ENCODE results near the gene PEMT. TPM values are rescaled to one million over a fixed set of nuclear protein-coding genes. Genes with fewer than 3 reads are reported as not detected.

PEMT gene
- total and polyA plus RNA-seq, 2 of the 8 experiments (the other 6 are each of a cell fraction or from before 2014, with no cell fraction given): 42.0 to 118 TPM

DNA sequence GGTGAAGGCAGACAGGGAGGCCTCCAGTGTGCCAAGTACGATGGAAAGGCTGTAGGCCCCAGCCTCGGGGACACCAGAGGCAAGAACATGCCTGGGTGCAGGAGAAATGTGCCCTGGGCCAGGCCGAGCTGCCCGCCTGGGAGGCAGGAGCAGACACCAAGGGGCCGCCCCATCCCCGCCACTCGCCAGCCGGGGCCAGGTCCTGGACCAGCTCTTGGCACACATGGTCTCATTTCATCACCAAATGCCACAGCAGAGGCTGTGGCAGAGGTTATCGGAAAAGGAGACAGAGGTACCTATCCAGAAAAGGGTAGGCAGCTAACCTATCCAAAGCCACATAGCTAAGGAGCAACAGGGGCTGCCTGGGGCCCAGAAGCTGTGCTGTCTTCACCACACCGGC is 31.3 kb downstream of the PEMT start (continued):
- TF ChIP-seq EZH2 (IDR thresholded peaks at IDR 0.05; ENCODE audit: low read depth, low read length, severe bottlenecking) (no peak), PHF8 (conservative IDR thresholded peaks at IDR 0.05; ENCODE audit: low read depth, low read length) (no peak), BACH1 (IDR thresholded peaks at IDR 0.05; ENCODE audit: low read length) (no peak), SIRT6 (IDR thresholded peaks at IDR 0.05; ENCODE audit: low read length) (no peak), KDM5A (IDR thresholded peaks at IDR 0.05; ENCODE audit: low read length) (no peak), GTF2F1 (IDR thresholded peaks at IDR 0.05; ENCODE audit: borderline replicate concordance, low read depth, low read length) (no peak), TAF1 (IDR thresholded peaks at IDR 0.05; ENCODE audit: low read depth, low read length) (no peak), SP2 (IDR thresholded peaks at IDR 0.05; ENCODE audit: low read length) (no peak), CTBP2 (IDR thresholded peaks at IDR 0.05; ENCODE audit: borderline replicate concordance, insufficient read depth, insufficient read length, low read length) (no peak)

All from H1 (cell line).